Measurements from ENCODE around the gene POU1F1.

DNA sequence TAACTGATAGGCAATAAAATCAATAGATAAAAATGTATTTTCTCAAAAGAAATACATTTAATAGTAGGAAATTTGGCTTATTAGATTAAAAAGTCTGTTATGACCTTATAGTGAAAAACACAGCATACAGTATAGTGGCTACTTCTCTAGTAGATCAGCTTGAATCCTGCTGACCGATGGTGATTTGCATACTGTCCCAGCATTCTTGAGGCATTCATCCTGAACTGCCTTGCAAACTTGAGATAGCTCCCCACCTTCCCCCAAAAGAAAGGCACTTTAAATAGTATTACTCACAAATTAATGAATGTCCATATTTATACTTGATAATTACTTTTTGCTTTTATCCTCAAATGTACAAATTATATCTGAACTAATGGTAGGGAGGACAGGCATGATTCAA lies 42.6 kb downstream of the POU1F1 start:
- TF ChIP-seq YY1 (IDR thresholded peaks at IDR 0.05; ENCODE audit: insufficient read depth, insufficient read length) (no peak), ZNF274 (IDR thresholded peaks at IDR 0.05; ENCODE audit: low read depth, low read length) (no peak)

Measured in NT2/D1 (cell line).